HepG2 (cell line): ENCODE results near the gene CDC42SE2. TPM values are rescaled to one million over a fixed set of nuclear protein-coding genes. Genes with fewer than 3 reads are reported as not detected.
"Not testable (repeated sequence)": the region's sequence is repeated elsewhere in the genome, so short reads cannot be mapped to it uniquely, and the experiment has no call there.

ENCODE experiments used
- ATAC-seq: fragments of 200-7000 bp; cut with Tn5 transposase; 3 replicates; pipeline ENCODE4 v1.9.1; 2020; ENCODE audit warnings: mild to moderate bottlenecking, moderate library complexity
- BruUV-seq: library from RNA; stranded (reverse); fragments of 400-500 nt; replicated peaks from 2 replicates; lab custom pipeline; 2021; lab: Mats Ljungman, UMichigan
- CTCF ChIA-PET: fragments of 300-600 bp; formaldehyde crosslinking; extraction: SDS; loops from one replicate; lab custom pipeline; 2021; ENCODE audit warnings: low total read pairs, inconsistent platforms, low intra/inter-chr PET ratio; lab: Yijun Ruan, JAX
- POLR2A ChIA-PET: fragments of 350-600 bp; sonication (Branson Sonifier 250); formaldehyde crosslinking; loops from one replicate; lab custom pipeline; 2020; ENCODE audit warnings: antibody characterized with exemption, inconsistent platforms; lab: Yijun Ruan, JAX
- DNase-seq: peaks from one replicate; pipeline ENCODE4 v3.0.0-alpha.2; 2015; ENCODE audit warnings: low spot score
- FAIRE-seq: peaks from 3 replicates; lab custom pipeline; 2011; peaks lifted over from hg19 to GRCh38; lab: Jason Lieb, UNC
- H2AFZ ChIP-seq: one replicate; pipeline ENCODE4 v1.6.1; 2011; ENCODE audit warnings: low read length, inconsistent platforms
- H3K27ac ChIP-seq: fragments of 300-600 bp; 3 replicates; pipeline ENCODE4 v1.8.0; 2011; ENCODE audit warnings: mixed run types, mild to moderate bottlenecking, mixed read lengths, low read length, inconsistent platforms; ENCODE audit not compliant: insufficient read depth; ENCODE audit errors: extremely low read length
- H3K27me3 ChIP-seq, 2 experiments: fragments of 200-600 bp in 1 of 2; 2 replicates in 1 of 2; 3 replicates in 1 of 2; pipeline versions ENCODE4 v1.6.0 to v1.8.0; 2011; ENCODE audit warnings: low read length in 2 of 2, mild to moderate bottlenecking in 2 of 2, moderate library complexity in 2 of 2, inconsistent platforms in 1 of 2; ENCODE audit not compliant: insufficient read depth in 2 of 2, control insufficient read depth in 1 of 2
- H3K36me3 ChIP-seq, 2 experiments: fragments of 200-600 bp in 1 of 2; replicated peaks in 1 of 2; 2 replicates in 1 of 2; 3 replicates in 1 of 2; pipeline versions ENCODE4 v1.5.1 to v1.8.0; 2011; ENCODE audit warnings: low read length in 2 of 2, inconsistent platforms in 1 of 2; ENCODE audit not compliant: insufficient read depth in 2 of 2, control insufficient read depth in 1 of 2
- H3K4me1 ChIP-seq: 2 replicates; pipeline ENCODE4 v1.5.1; 2012; ENCODE audit warnings: low read length, inconsistent platforms; ENCODE audit not compliant: insufficient read depth
- H3K4me2 ChIP-seq: 2 replicates; pipeline ENCODE4 v1.6.0; 2011; ENCODE audit warnings: low read depth, low read length, inconsistent platforms
- H3K4me3 ChIP-seq, 3 experiments: fragments of 200-600 bp in 1 of 3; sonication (generic), shearing (Covaris generic) in 1 of 3; replicated peaks in 1 of 3; 2 replicates each; pipeline ENCODE4 v1.5.1; 2011 to 2016; ENCODE audit warnings: low read length in 3 of 3, inconsistent platforms in 2 of 3, low read depth in 2 of 3, mild to moderate bottlenecking in 2 of 3, control low read depth in 1 of 3, mixed read lengths in 1 of 3; ENCODE audit not compliant: insufficient read depth in 1 of 3
- H3K79me2 ChIP-seq: one replicate; pipeline ENCODE4 v1.6.1; 2011; ENCODE audit warnings: low read length, inconsistent platforms; ENCODE audit not compliant: insufficient read depth
- H3K9ac ChIP-seq: 2 replicates; pipeline ENCODE4 v1.6.0; 2011; ENCODE audit warnings: mild to moderate bottlenecking, low read depth, low read length, inconsistent platforms; ENCODE audit not compliant: insufficient read depth
- H3K9me3 ChIP-seq: 2 replicates; pipeline ENCODE4 v1.5.1; 2012; ENCODE audit warnings: mild to moderate bottlenecking, low read length
- H4K20me1 ChIP-seq: 2 replicates; pipeline ENCODE4 v1.6.0; 2011; ENCODE audit warnings: inconsistent platforms, mild to moderate bottlenecking, low read length, moderate library complexity; ENCODE audit not compliant: insufficient read depth
- DPF2 ChIP-seq: sonication (generic); formaldehyde crosslinking; IDR thresholded peaks from 2 replicates; pipeline ENCODE4 v1.4.0; 2020; ENCODE audit warnings: mild to moderate bottlenecking, low read depth, missing genetic modification reagents, borderline replicate concordance
- GATAD2A ChIP-seq: IDR thresholded peaks from 2 replicates; pipeline ENCODE4 v1.6.1; 2016
- HDAC2 ChIP-seq: sonication (generic); formaldehyde crosslinking; IDR thresholded peaks from 2 replicates; pipeline ENCODE4 v1.4.0; 2020; ENCODE audit warnings: missing genetic modification reagents
- KDM2A ChIP-seq: sonication (generic); formaldehyde crosslinking; IDR thresholded peaks from 2 replicates; pipeline ENCODE4 v1.4.0; 2020; ENCODE audit warnings: low read depth, missing genetic modification reagents, borderline replicate concordance
- KLF16 ChIP-seq, 2 experiments: sonication (generic) in 1 of 2; formaldehyde crosslinking in 1 of 2; IDR thresholded peaks; 2 replicates each; pipeline versions ENCODE4 v1.6.1 to v1.8.0; 2016 to 2023; ENCODE audit warnings: missing genetic modification reagents in 2 of 2, missing compliant biosample characterization in 1 of 2
- KMT2B ChIP-seq: IDR thresholded peaks from 2 replicates; pipeline ENCODE4 v1.6.1; 2016; ENCODE audit warnings: missing genetic modification reagents, missing compliant biosample characterization
- MATR3 ChIP-seq: sonication (generic); formaldehyde crosslinking; IDR thresholded peaks from 2 replicates; pipeline ENCODE4 v1.4.0; 2020; ENCODE audit warnings: missing genetic modification reagents
- NCOA5 ChIP-seq: sonication (generic); formaldehyde crosslinking; IDR thresholded peaks from 2 replicates; pipeline ENCODE4 v1.4.0; 2020; ENCODE audit warnings: missing genetic modification reagents
- NR2F6 ChIP-seq, 2 experiments: IDR thresholded peaks; 2 replicates each; pipeline ENCODE4 v1.6.1; 2016; ENCODE audit warnings: antibody characterized with exemption in 1 of 2, mild to moderate bottlenecking in 1 of 2
- SATB2 ChIP-seq: sonication (generic); formaldehyde crosslinking; IDR thresholded peaks from 2 replicates; pipeline ENCODE4 v1.5.0; 2020; ENCODE audit warnings: missing genetic modification reagents
- SOX5 ChIP-seq: IDR thresholded peaks from 2 replicates; pipeline ENCODE4 v1.6.1; 2016; ENCODE audit warnings: borderline replicate concordance
- ZMYM4 ChIP-seq: sonication (generic); formaldehyde crosslinking; IDR thresholded peaks from 2 replicates; pipeline ENCODE4 v1.8.1; 2023; ENCODE audit warnings: mild to moderate bottlenecking, missing genetic modification reagents
- ZNF121 ChIP-seq: sonication (generic); formaldehyde crosslinking; IDR thresholded peaks from 2 replicates; pipeline ENCODE4 v1.5.0; 2020; ENCODE audit warnings: mild to moderate bottlenecking, missing genetic modification reagents
- WGBS: methylation state at CpG from one replicate; pipeline ENCODE4 v1.1.6; 2017; ENCODE audit warnings: low lambda C conversion rate; 5-methylcytosine and 5-hydroxymethylcytosine counted together
- in situ Hi-C: cut with HindIII; loops from 2 replicates; pipeline ENCODE4 v1.10.0; 2017; ENCODE audit warnings: low pct_unique_long_range_greater_than_20kb; ENCODE audit not compliant: extremely low pct_ligation_motif_present
- intact Hi-C: fragments of 100-400 bp; cut with micrococcal nuclease; formaldehyde crosslinking; loops from one replicate; pipeline ENCODE4 v1.10.0; 2022; ENCODE audit not compliant: unreplicated experiment
- polyA plus RNA-seq, 8 experiments: library from polyadenylated mRNA; depleted of rRNA in 3 of 8; stranded (reverse) in 7 of 8; unstranded in 1 of 8; fragments of >200 nt; fragmentation: Illumina TruSeq in 4 of 8; extraction: Trizol in 4 of 8; gene quantifications; 2 replicates each; pipeline versions ENCODE4 v1.2.1 to v1.2.3, GENCODE V29; 2011 to 2016; ENCODE audit warnings: low read depth in 4 of 8, missing spikeins in 1 of 8, mixed read lengths in 1 of 8; ENCODE audit not compliant: insufficient read depth in 1 of 8
- total RNA-seq, 5 experiments: library from RNA; depleted of rRNA; stranded (reverse); fragments of >200 nt; fragmentation: Illumina TruSeq; extraction: Trizol; gene quantifications; 2 replicates each; pipeline ENCODE4 v1.2.3, GENCODE V29; 2016; ENCODE audit warnings: low read depth in 1 of 5
- TF ChIP-seq, protein P1 (sequence below): sonication (generic); formaldehyde crosslinking; IDR thresholded peaks from 2 replicates; pipeline ENCODE4; 2020; ENCODE audit warnings: missing genetic modification reagents, mild to moderate bottlenecking, borderline replicate concordance

The CDC42SE2 gene
- total and polyA plus RNA-seq, 2 of the 13 experiments (the other 11 are each of a cell fraction or from before 2014, with no cell fraction given) = 19.6 to 25.0 TPM

GRCh38 chr5:131305906-131306305 is 42.1 kb downstream of the CDC42SE2 start:
- ChIA-PET POLR2A (no interaction called here), CTCF (no interaction called here)
- no peaks in the 10 kb centered on the region for H3K4me1 ChIP-seq
- FAIRE-seq (no peak), ATAC-seq (no peak), DNase-seq (no peak)
- H3K79me2 ChIP-seq = peaks cover 41% of the 10 kb centered on the region
- H3K27ac ChIP-seq = no peak overlapping the region
- WGBS = 93% methylated on average over 2 of the region's 2 CpGs
- no peak overlapping the region for H3K4me2 ChIP-seq
- intact Hi-C loops = no loop called here
- in situ Hi-C loops = no loop called here
- no peak overlapping the region for H3K4me3 ChIP-seq
- TF ChIP-seq MATR3 (CRISPR knock-in tag) (no peak), ZNF121 (0 out of 2 replicates have a peak, but pooled peaks have one; percentile 11), DPF2 (no peak)
- no peak overlapping the region for H3K9ac ChIP-seq
- H3K36me3 ChIP-seq = no peaks in the 10 kb centered on the region
- H2AFZ ChIP-seq = no peak overlapping the region
- no TSS peak for BruUV-seq
- H3K27me3 ChIP-seq = no peaks in the 10 kb centered on the region
- H3K9me3 ChIP-seq = peaks cover 5% of the 10 kb centered on the region; the same call in 1 of the 2 replicates
- peaks cover 5% of the 10 kb centered on the region; the same call in 1 of the 2 replicates for H4K20me1 ChIP-seq

GRCh38 chr5:131312235-131312772 is 48.5 kb downstream of the CDC42SE2 start:
- H2AFZ ChIP-seq; H3K36me3 ChIP-seq; intact Hi-C loops; CTCF ChIA-PET; DNase-seq; H3K27me3 ChIP-seq; in situ Hi-C loops; H4K20me1 ChIP-seq; FAIRE-seq; H3K9me3 ChIP-seq; TF ChIP-seq NR2F6 (IDR thresholded peaks at IDR 0.05): not testable (repeated sequence)
- Histone ChIP-seq H3K27ac (peak overlapping the region; percentile 82), H3K4me3 (peak overlapping the region; percentile 52 to 71 (median 56); a peak in 5 of 6 replicates), H3K4me1 (peaks cover 29% of the 10 kb centered on the region), H3K4me2 (peak overlapping the region; percentile 56), H3K79me2 (peaks cover 42% of the 10 kb centered on the region), H3K9ac (peak overlapping the region; percentile 73)
- ATAC-seq = peak; percentile 72
- POLR2A ChIA-PET = interaction anchor here (0.7 to 2.9 kb wide), 7 partner anchors 11 to 147 kb away, joined by 3 to 20 read pairs (median 3); partner anchors contain the start of genes CDC42SE2 and HINT1
- WGBS = 2% methylated on average over 7 of the region's 16 CpGs
- BruUV-seq = TSS peak; percentile 65
- peak; percentile 15; the same call in 1 of the 2 replicates for TF ChIP-seq NR2F6 (CRISPR knock-in tag; IDR thresholded peaks at IDR 0.05)
- TF ChIP-seq GATAD2A (CRISPR knock-in tag) = peak; percentile 77
- 0 out of 4 replicates have a peak, but pooled peaks of 1 of the 2 experiments have one; percentile 29 for TF ChIP-seq KLF16 (CRISPR knock-in tag; IDR thresholded peaks at IDR 0.05)
- 0 out of 2 replicates have a peak, but pooled peaks have one; percentile 9 for TF ChIP-seq SATB2 (CRISPR knock-in tag)
- TF ChIP-seq HDAC2 (CRISPR knock-in tag) = peak; percentile 64
- peak; percentile 28; the same call in 1 of the 2 replicates for TF ChIP-seq KDM2A (CRISPR knock-in tag)
- TF ChIP-seq, protein P1, sequence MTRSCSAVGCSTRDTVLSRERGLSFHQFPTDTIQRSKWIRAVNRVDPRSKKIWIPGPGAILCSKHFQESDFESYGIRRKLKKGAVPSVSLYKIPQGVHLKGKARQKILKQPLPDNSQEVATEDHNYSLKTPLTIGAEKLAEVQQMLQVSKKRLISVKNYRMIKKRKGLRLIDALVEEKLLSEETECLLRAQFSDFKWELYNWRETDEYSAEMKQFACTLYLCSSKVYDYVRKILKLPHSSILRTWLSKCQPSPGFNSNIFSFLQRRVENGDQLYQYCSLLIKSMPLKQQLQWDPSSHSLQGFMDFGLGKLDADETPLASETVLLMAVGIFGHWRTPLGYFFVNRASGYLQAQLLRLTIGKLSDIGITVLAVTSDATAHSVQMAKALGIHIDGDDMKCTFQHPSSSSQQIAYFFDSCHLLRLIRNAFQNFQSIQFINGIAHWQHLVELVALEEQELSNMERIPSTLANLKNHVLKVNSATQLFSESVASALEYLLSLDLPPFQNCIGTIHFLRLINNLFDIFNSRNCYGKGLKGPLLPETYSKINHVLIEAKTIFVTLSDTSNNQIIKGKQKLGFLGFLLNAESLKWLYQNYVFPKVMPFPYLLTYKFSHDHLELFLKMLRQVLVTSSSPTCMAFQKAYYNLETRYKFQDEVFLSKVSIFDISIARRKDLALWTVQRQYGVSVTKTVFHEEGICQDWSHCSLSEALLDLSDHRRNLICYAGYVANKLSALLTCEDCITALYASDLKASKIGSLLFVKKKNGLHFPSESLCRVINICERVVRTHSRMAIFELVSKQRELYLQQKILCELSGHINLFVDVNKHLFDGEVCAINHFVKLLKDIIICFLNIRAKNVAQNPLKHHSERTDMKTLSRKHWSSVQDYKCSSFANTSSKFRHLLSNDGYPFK (CRISPR knock-in tag) = peak; percentile 55; the same call in 1 of the 2 replicates
- TF ChIP-seq ZMYM4 (CRISPR knock-in tag) = peak; percentile 74
- peak; percentile 88 for TF ChIP-seq KMT2B (CRISPR knock-in tag)
- TF ChIP-seq NCOA5 = 0 out of 2 replicates have a peak, but pooled peaks have one; percentile 16
- peak; percentile 46; the same call in 1 of the 2 replicates for TF ChIP-seq SOX5
